HepG2 (cell line): ENCODE results near the gene NDUFA8. TPM values are rescaled to one million over a fixed set of nuclear protein-coding genes. Genes with fewer than 3 reads are reported as not detected.

Experiments used
- ATAC-seq: fragments of 200-7000 bp; cut with Tn5 transposase; 3 replicates; pipeline ENCODE4 v1.9.1; 2020; ENCODE audit warnings: mild to moderate bottlenecking, moderate library complexity
- BruUV-seq: library from RNA; stranded (reverse); fragments of 400-500 nt; replicated peaks from 2 replicates; lab custom pipeline; 2021; lab: Mats Ljungman, UMichigan
- CTCF ChIA-PET: fragments of 300-600 bp; formaldehyde crosslinking; extraction: SDS; loops from one replicate; lab custom pipeline; 2021; ENCODE audit warnings: low total read pairs, inconsistent platforms, low intra/inter-chr PET ratio; lab: Yijun Ruan, JAX
- POLR2A ChIA-PET: fragments of 350-600 bp; sonication (Branson Sonifier 250); formaldehyde crosslinking; loops from one replicate; lab custom pipeline; 2020; ENCODE audit warnings: antibody characterized with exemption, inconsistent platforms; lab: Yijun Ruan, JAX
- DNase-seq: peaks from one replicate; pipeline ENCODE4 v3.0.0-alpha.2; 2015; ENCODE audit warnings: low spot score
- FAIRE-seq: peaks from 3 replicates; lab custom pipeline; 2011; peaks lifted over from hg19 to GRCh38; lab: Jason Lieb, UNC
- H2AFZ ChIP-seq: one replicate; pipeline ENCODE4 v1.6.1; 2011; ENCODE audit warnings: low read length, inconsistent platforms
- H3K27ac ChIP-seq: fragments of 300-600 bp; 3 replicates; pipeline ENCODE4 v1.8.0; 2011; ENCODE audit warnings: mixed run types, mild to moderate bottlenecking, mixed read lengths, low read length, inconsistent platforms; ENCODE audit not compliant: insufficient read depth; ENCODE audit errors: extremely low read length
- H3K27me3 ChIP-seq, 2 experiments: fragments of 200-600 bp in 1 of 2; 2 replicates in 1 of 2; 3 replicates in 1 of 2; pipeline versions ENCODE4 v1.6.0 to v1.8.0; 2011; ENCODE audit warnings: low read length in 2 of 2, mild to moderate bottlenecking in 2 of 2, moderate library complexity in 2 of 2, inconsistent platforms in 1 of 2; ENCODE audit not compliant: insufficient read depth in 2 of 2, control insufficient read depth in 1 of 2
- H3K36me3 ChIP-seq, 2 experiments: fragments of 200-600 bp in 1 of 2; replicated peaks in 1 of 2; 2 replicates in 1 of 2; 3 replicates in 1 of 2; pipeline versions ENCODE4 v1.5.1 to v1.8.0; 2011; ENCODE audit warnings: low read length in 2 of 2, inconsistent platforms in 1 of 2; ENCODE audit not compliant: insufficient read depth in 2 of 2, control insufficient read depth in 1 of 2
- H3K4me1 ChIP-seq: 2 replicates; pipeline ENCODE4 v1.5.1; 2012; ENCODE audit warnings: low read length, inconsistent platforms; ENCODE audit not compliant: insufficient read depth
- H3K4me2 ChIP-seq: 2 replicates; pipeline ENCODE4 v1.6.0; 2011; ENCODE audit warnings: low read depth, low read length, inconsistent platforms
- H3K4me3 ChIP-seq, 3 experiments: fragments of 200-600 bp in 1 of 3; sonication (generic), shearing (Covaris generic) in 1 of 3; replicated peaks in 1 of 3; 2 replicates each; pipeline ENCODE4 v1.5.1; 2011 to 2016; ENCODE audit warnings: low read length in 3 of 3, inconsistent platforms in 2 of 3, low read depth in 2 of 3, mild to moderate bottlenecking in 2 of 3, control low read depth in 1 of 3, mixed read lengths in 1 of 3; ENCODE audit not compliant: insufficient read depth in 1 of 3
- H3K79me2 ChIP-seq: one replicate; pipeline ENCODE4 v1.6.1; 2011; ENCODE audit warnings: low read length, inconsistent platforms; ENCODE audit not compliant: insufficient read depth
- H3K9ac ChIP-seq: 2 replicates; pipeline ENCODE4 v1.6.0; 2011; ENCODE audit warnings: mild to moderate bottlenecking, low read depth, low read length, inconsistent platforms; ENCODE audit not compliant: insufficient read depth
- H3K9me3 ChIP-seq: 2 replicates; pipeline ENCODE4 v1.5.1; 2012; ENCODE audit warnings: mild to moderate bottlenecking, low read length
- H4K20me1 ChIP-seq: 2 replicates; pipeline ENCODE4 v1.6.0; 2011; ENCODE audit warnings: inconsistent platforms, mild to moderate bottlenecking, low read length, moderate library complexity; ENCODE audit not compliant: insufficient read depth
- BATF2 ChIP-seq: sonication (generic); formaldehyde crosslinking; IDR thresholded peaks from 2 replicates; pipeline ENCODE4 v1.8.0; 2022; ENCODE audit warnings: mild to moderate bottlenecking, missing genetic modification reagents, moderate library complexity
- E2F2 ChIP-seq: sonication (generic); formaldehyde crosslinking; IDR thresholded peaks from 2 replicates; pipeline ENCODE4 v1.4.0; 2020; ENCODE audit warnings: missing genetic modification reagents, borderline replicate concordance
- GABPB1 ChIP-seq: IDR thresholded peaks from 2 replicates; pipeline ENCODE4 v1.6.1; 2016; ENCODE audit warnings: mild to moderate bottlenecking, missing genetic modification reagents, moderate library complexity, missing compliant biosample characterization
- IKZF5 ChIP-seq: IDR thresholded peaks from 2 replicates; pipeline ENCODE4 v1.6.1; 2018; ENCODE audit warnings: missing genetic modification reagents, mild to moderate bottlenecking, missing compliant biosample characterization
- MAFF ChIP-seq: IDR thresholded peaks from 2 replicates; pipeline ENCODE4 v1.6.1; 2011; ENCODE audit warnings: low read depth, low read length, improper control_type of control experiment
- MXD4 ChIP-seq: IDR thresholded peaks from 2 replicates; pipeline ENCODE4 v1.6.1; 2016; ENCODE audit warnings: mild to moderate bottlenecking, missing biosample characterization, missing genetic modification reagents
- ZFP37 ChIP-seq: sonication (generic); formaldehyde crosslinking; IDR thresholded peaks from 2 replicates; pipeline ENCODE4 v1.4.0; 2020; ENCODE audit warnings: missing genetic modification reagents, borderline replicate concordance
- ZNF766 ChIP-seq: sonication (generic); formaldehyde crosslinking; IDR thresholded peaks from 2 replicates; pipeline ENCODE4 v1.5.0; 2020; ENCODE audit warnings: missing genetic modification reagents, borderline replicate concordance
- WGBS: methylation state at CpG from one replicate; pipeline ENCODE4 v1.1.6; 2017; ENCODE audit warnings: low lambda C conversion rate; 5-methylcytosine and 5-hydroxymethylcytosine counted together
- in situ Hi-C: cut with HindIII; loops from 2 replicates; pipeline ENCODE4 v1.10.0; 2017; ENCODE audit warnings: low pct_unique_long_range_greater_than_20kb; ENCODE audit not compliant: extremely low pct_ligation_motif_present
- intact Hi-C: fragments of 100-400 bp; cut with micrococcal nuclease; formaldehyde crosslinking; loops from one replicate; pipeline ENCODE4 v1.10.0; 2022; ENCODE audit not compliant: unreplicated experiment
- polyA plus RNA-seq, 8 experiments: library from polyadenylated mRNA; depleted of rRNA in 3 of 8; stranded (reverse) in 7 of 8; unstranded in 1 of 8; fragments of >200 nt; fragmentation: Illumina TruSeq in 4 of 8; extraction: Trizol in 4 of 8; gene quantifications; 2 replicates each; pipeline versions ENCODE4 v1.2.1 to v1.2.3, GENCODE V29; 2011 to 2016; ENCODE audit warnings: low read depth in 4 of 8, missing spikeins in 1 of 8, mixed read lengths in 1 of 8; ENCODE audit not compliant: insufficient read depth in 1 of 8
- total RNA-seq, 5 experiments: library from RNA; depleted of rRNA; stranded (reverse); fragments of >200 nt; fragmentation: Illumina TruSeq; extraction: Trizol; gene quantifications; 2 replicates each; pipeline ENCODE4 v1.2.3, GENCODE V29; 2016; ENCODE audit warnings: low read depth in 1 of 5

NDUFA8 gene
- total and polyA plus RNA-seq, 2 of the 13 experiments (the other 11 are each of a cell fraction or from before 2014, with no cell fraction given): 68.6 to 71.7 TPM

- BruUV-seq: no TSS peak
- Histone ChIP-seq H3K9ac (no peak overlapping the region), H3K27ac (no peak overlapping the region), H3K27me3 (no peaks in the 10 kb centered on the region), H3K4me3 (no peak overlapping the region), H3K4me1 (peaks cover 42% of the 10 kb centered on the region), H4K20me1 (no peaks in the 10 kb centered on the region), H3K4me2 (no peak overlapping the region), H3K36me3 (peaks cover 12 to 43% of the 10 kb centered on the region in 2 experiments), H3K79me2 (peaks cover 3% of the 10 kb centered on the region), H2AFZ (no peak overlapping the region), H3K9me3 (no peaks in the 10 kb centered on the region)
- ChIA-PET CTCF (no interaction called here), POLR2A (no interaction called here)
- FAIRE-seq (no peak), DNase-seq (no peak), ATAC-seq (no peak)
- in situ Hi-C loops (loop anchor here (5.0 kb wide), 1 partner anchor 58 kb away; no protein-coding TSS in a partner anchor), intact Hi-C loops (no loop called here)
- WGBS: 91% methylated on average over 14 of the region's 14 CpGs
- TF ChIP-seq E2F2 (CRISPR knock-in tag) (no peak), MXD4 (no peak), ZNF766 (CRISPR knock-in tag) (no peak), MAFF (no peak), ZFP37 (no peak), BATF2 (CRISPR knock-in tag) (no peak), IKZF5 (no peak), GABPB1 (CRISPR knock-in tag) (no peak)
These were observed 15.6 kb downstream of the NDUFA8 start for GRCh38 chr9:122143876-122144405.
